K562 (cell line): ENCODE data around the gene COL5A3. TPM values are rescaled to one million over a fixed set of nuclear protein-coding genes. Genes with fewer than 3 reads are reported as not detected.

ENCODE experiments used
- CEBPG ChIP-seq, 3 experiments: fragments of 200-800 bp in 1 of 3; sonication (Bioruptor generic) in 1 of 3; sonication (generic) in 1 of 3; formaldehyde crosslinking in 1 of 3; IDR thresholded peaks in 2 of 3; conservative IDR thresholded peaks in 1 of 3; 2 replicates each; pipeline versions ENCODE4 v1.6.1 to v1.8.0; 2016 to 2022; ENCODE audit warnings: missing compliant biosample characterization in 2 of 3, missing genetic modification characterization in 2 of 3, mild to moderate bottlenecking in 1 of 3, missing genetic modification reagents in 1 of 3
- DEAF1 ChIP-seq: fragments of 450-650 bp; formaldehyde crosslinking; IDR thresholded peaks from 2 replicates; pipeline ENCODE4 v1.4.0; 2020; ENCODE audit warnings: mild to moderate bottlenecking, moderate library complexity
- E2F3 ChIP-seq: fragments of 250-450 bp; sonication (Bioruptor Pico); IDR thresholded peaks from 2 replicates; pipeline ENCODE4 v1.4.0; 2020; ENCODE audit warnings: mild to moderate bottlenecking
- EHMT2 ChIP-seq: fragments of 450-650 bp; IDR thresholded peaks from 2 replicates; pipeline ENCODE4 v1.6.1; 2018; ENCODE audit warnings: antibody characterized with exemption
- HCFC1 ChIP-seq: IDR thresholded peaks from 2 replicates; pipeline ENCODE4 v1.6.1; 2012; ENCODE audit warnings: low read depth, low read length, improper control_type of control experiment
- JUND ChIP-seq, 2 experiments: IDR thresholded peaks; 2 replicates in 1 of 2; 3 replicates in 1 of 2; pipeline ENCODE4 v1.6.1; 2011; ENCODE audit warnings: borderline replicate concordance in 2 of 2, low read depth in 2 of 2, low read length in 2 of 2, improper control_type of control experiment in 1 of 2, missing biosample characterization in 1 of 2, missing genetic modification characterization in 1 of 2, missing genetic modification reagents in 1 of 2
- LCOR ChIP-seq: sonication (generic); formaldehyde crosslinking; IDR thresholded peaks from 2 replicates; pipeline ENCODE4 v1.8.0; 2022; ENCODE audit warnings: mild to moderate bottlenecking, missing genetic modification reagents
- MAFG ChIP-seq: fragments of 450-650 bp; conservative IDR thresholded peaks from 2 replicates; pipeline ENCODE4 v1.6.1; 2016; ENCODE audit warnings: missing genetic modification characterization, missing compliant biosample characterization
- NFE2L1 ChIP-seq: fragments of 450-650 bp; IDR thresholded peaks from 2 replicates; pipeline ENCODE4 v1.6.1; 2016; ENCODE audit warnings: missing genetic modification characterization, low read depth, mild to moderate bottlenecking, missing compliant biosample characterization, moderate library complexity, borderline replicate concordance
- PHF8 ChIP-seq: fragments of 200-600 bp; sonication (generic); IDR thresholded peaks from 2 replicates; pipeline ENCODE4 v1.6.1; 2012; ENCODE audit warnings: mixed run types, mild to moderate bottlenecking, inconsistent platforms, low read length, moderate library complexity, borderline replicate concordance
- RCOR1 ChIP-seq, 2 experiments: IDR thresholded peaks; 2 replicates each; pipeline ENCODE4 v1.6.1; 2012; ENCODE audit warnings: low read depth in 2 of 2, low read length in 2 of 2, borderline replicate concordance in 1 of 2, improper control_type of control experiment in 1 of 2
- RNF2 ChIP-seq: sonication (generic); IDR thresholded peaks from 2 replicates; pipeline ENCODE4 v1.6.1; 2016
- SETDB1 ChIP-seq: IDR thresholded peaks from one replicate; pipeline ENCODE4 v1.6.1; 2012; ENCODE audit warnings: low read length, control low read depth, inconsistent platforms
- SIN3B ChIP-seq: fragments of 450-650 bp; IDR thresholded peaks from 2 replicates; pipeline ENCODE4 v1.6.1; 2017; ENCODE audit warnings: low read depth, mild to moderate bottlenecking, moderate library complexity
- TARDBP ChIP-seq: fragments of 450-650 bp; IDR thresholded peaks from 2 replicates; pipeline ENCODE4 v1.6.1; 2016
- TEAD1 ChIP-seq, 2 experiments: fragments of 450-650 bp in 1 of 2; sonication (generic) in 1 of 2; formaldehyde crosslinking; IDR thresholded peaks; 2 replicates each; pipeline versions ENCODE4 v1.4.0 to v1.8.0; 2020 to 2022; ENCODE audit warnings: mild to moderate bottlenecking in 2 of 2, missing genetic modification reagents in 1 of 2
- TEAD4 ChIP-seq, 2 experiments: sonication (generic) in 1 of 2; formaldehyde crosslinking in 1 of 2; IDR thresholded peaks; 2 replicates each; pipeline versions ENCODE4 v1.6.1 to v1.8.0; 2012 to 2022; ENCODE audit warnings: borderline replicate concordance in 1 of 2, inconsistent platforms in 1 of 2, low read length in 1 of 2, mild to moderate bottlenecking in 1 of 2, missing genetic modification reagents in 1 of 2
- ZKSCAN1 ChIP-seq: fragments of 150-350 bp; IDR thresholded peaks from 2 replicates; pipeline ENCODE4 v1.6.1; 2016; ENCODE audit warnings: low read depth, low read length
- ZNF146 ChIP-seq: IDR thresholded peaks from one replicate; pipeline ENCODE4 v1.6.1; 2018; ENCODE audit warnings: missing compliant biosample characterization; ENCODE audit not compliant: unreplicated experiment
- ZNF41 ChIP-seq: fragments of 250-450 bp; sonication (Bioruptor Pico); conservative IDR thresholded peaks from 2 replicates; pipeline ENCODE4 v1.4.0; 2020; ENCODE audit warnings: mild to moderate bottlenecking
- ZNF79 ChIP-seq: fragments of 250-450 bp; sonication (Bioruptor Pico); IDR thresholded peaks from 2 replicates; pipeline ENCODE4 v1.4.0; 2020; ENCODE audit warnings: low read depth, mild to moderate bottlenecking, moderate library complexity
- polyA plus RNA-seq, 8 experiments: library from polyadenylated mRNA; depleted of rRNA in 4 of 8; stranded (reverse) in 5 of 8; unstranded in 3 of 8; fragments of >200 nt; fragmentation: Nextera tagmentation in 2 of 8; fragmentation: Illumina TruSeq in 1 of 8; extraction: Ambion mirVana in 2 of 8; extraction: Trizol in 1 of 8; gene quantifications; 2 replicates each; pipeline versions ENCODE4 v1.2.1 to v1.2.3, GENCODE V29; 2011 to 2014; ENCODE audit warnings: inconsistent platforms in 1 of 8, missing spikeins in 1 of 8
- total RNA-seq, 7 experiments: library from RNA; depleted of rRNA in 6 of 7; stranded (reverse); fragments of >200 nt in 6 of 7; fragmentation: Illumina TruSeq in 2 of 7; extraction: Trizol in 2 of 7; gene quantifications; 2 replicates each; pipeline versions ENCODE4 v1.2.1 to v1.2.3, GENCODE V29; 2011 to 2021; ENCODE audit warnings: low replicate concordance in 1 of 7
- TF ChIP-seq, protein P1 (sequence below): IDR thresholded peaks from 2 replicates; pipeline ENCODE4 v1.6.1; 2016; ENCODE audit warnings: missing genetic modification characterization, missing compliant biosample characterization
- TF ChIP-seq, protein P2 (sequence below): fragments of 250-450 bp; sonication (Bioruptor Pico); IDR thresholded peaks from 2 replicates; pipeline ENCODE4 v1.4.0; 2020; ENCODE audit warnings: mild to moderate bottlenecking

Gene COL5A3
- total and polyA plus RNA-seq, 9 of the 15 experiments (the other 6 are each of a cell fraction or from before 2014, with no cell fraction given), result 0.01 to 0.02 TPM; not detected in 7

GRCh38 chr19:9934132-9934950 is 76.0 kb downstream of the COL5A3 start (continued):
- TF ChIP-seq EHMT2, result no peak
- TF ChIP-seq CEBPG (CRISPR knock-in tag; IDR thresholded peaks at IDR 0.05), result peak; percentile 84
- TF ChIP-seq CEBPG (tag; conservative IDR thresholded peaks at IDR 0.05 in 1 of 2, IDR thresholded peaks at IDR 0.05 in 1 of 2), result peak; percentile 69 to 87
- 0 out of 4 replicates have a peak, but pooled peaks of 1 of the 2 experiments have one; percentile 23 for TF ChIP-seq RCOR1 (IDR thresholded peaks at IDR 0.05; ENCODE audit: borderline replicate concordance in 1 of 2, low read depth in 2 of 2, low read length in 2 of 2)
- no peak for TF ChIP-seq RNF2
- no peak for TF ChIP-seq SETDB1
- TF ChIP-seq ZKSCAN1, result no peak
- no peak for TF ChIP-seq TARDBP
- TF ChIP-seq, protein P1, sequence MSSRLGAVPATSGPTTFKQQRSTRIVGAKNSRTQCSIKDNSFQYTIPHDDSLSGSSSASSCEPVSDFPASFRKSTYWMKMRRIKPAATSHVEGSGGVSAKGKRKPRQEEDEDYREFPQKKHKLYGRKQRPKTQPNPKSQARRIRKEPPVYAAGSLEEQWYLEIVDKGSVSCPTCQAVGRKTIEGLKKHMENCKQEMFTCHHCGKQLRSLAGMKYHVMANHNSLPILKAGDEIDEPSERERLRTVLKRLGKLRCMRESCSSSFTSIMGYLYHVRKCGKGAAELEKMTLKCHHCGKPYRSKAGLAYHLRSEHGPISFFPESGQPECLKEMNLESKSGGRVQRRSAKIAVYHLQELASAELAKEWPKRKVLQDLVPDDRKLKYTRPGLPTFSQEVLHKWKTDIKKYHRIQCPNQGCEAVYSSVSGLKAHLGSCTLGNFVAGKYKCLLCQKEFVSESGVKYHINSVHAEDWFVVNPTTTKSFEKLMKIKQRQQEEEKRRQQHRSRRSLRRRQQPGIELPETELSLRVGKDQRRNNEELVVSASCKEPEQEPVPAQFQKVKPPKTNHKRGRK (tag), result no peak
- TF ChIP-seq ZNF146 (CRISPR knock-in tag), result no peak
- TF ChIP-seq MAFG, result no peak
- TF ChIP-seq ZNF79 (CRISPR knock-in tag), result no peak
- TF ChIP-seq JUND (IDR thresholded peaks at IDR 0.05; ENCODE audit: borderline replicate concordance, low read depth, low read length), result peak; percentile 89
- peak; percentile 82; the same call in 1 of the 3 replicates for TF ChIP-seq JUND (tag; IDR thresholded peaks at IDR 0.05; ENCODE audit: borderline replicate concordance, low read depth, low read length)
- TF ChIP-seq, protein P2, sequence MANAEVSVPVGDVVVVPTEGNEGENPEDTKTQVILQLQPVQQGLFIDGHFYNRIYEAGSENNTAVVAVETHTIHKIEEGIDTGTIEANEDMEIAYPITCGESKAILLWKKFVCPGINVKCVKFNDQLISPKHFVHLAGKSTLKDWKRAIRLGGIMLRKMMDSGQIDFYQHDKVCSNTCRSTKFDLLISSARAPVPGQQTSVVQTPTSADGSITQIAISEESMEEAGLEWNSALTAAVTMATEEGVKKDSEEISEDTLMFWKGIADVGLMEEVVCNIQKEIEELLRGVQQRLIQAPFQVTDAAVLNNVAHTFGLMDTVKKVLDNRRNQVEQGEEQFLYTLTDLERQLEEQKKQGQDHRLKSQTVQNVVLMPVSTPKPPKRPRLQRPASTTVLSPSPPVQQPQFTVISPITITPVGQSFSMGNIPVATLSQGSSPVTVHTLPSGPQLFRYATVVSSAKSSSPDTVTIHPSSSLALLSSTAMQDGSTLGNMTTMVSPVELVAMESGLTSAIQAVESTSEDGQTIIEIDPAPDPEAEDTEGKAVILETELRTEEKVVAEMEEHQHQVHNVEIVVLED, result no peak
- no peak for TF ChIP-seq TEAD4 (IDR thresholded peaks at IDR 0.05; ENCODE audit: low read length)
- TF ChIP-seq TEAD4 (CRISPR knock-in tag; IDR thresholded peaks at IDR 0.05; ENCODE audit: borderline replicate concordance), result no peak
- no peak for TF ChIP-seq NFE2L1 (tag)
- no peak for TF ChIP-seq SIN3B
- peak in 1 of 2 experiments; percentile 79; a peak in 2 of 4 replicates for TF ChIP-seq TEAD1 (CRISPR knock-in tag; IDR thresholded peaks at IDR 0.05)
- peak; percentile 54; the same call in 1 of the 2 replicates for TF ChIP-seq LCOR
- no peak for TF ChIP-seq ZNF41 (CRISPR knock-in tag)
- no peak for TF ChIP-seq E2F3 (CRISPR knock-in tag)
- no peak; the same call in 1 of the 2 replicates for TF ChIP-seq HCFC1
- no peak for TF ChIP-seq PHF8
- peak; percentile 72 for TF ChIP-seq DEAF1 (CRISPR knock-in tag)
